Measurements from ENCODE around the gene TCL1B.
A peak's percentile ranks its signal among the peaks of the same experiment; 100 is the strongest.
"Not testable (repeated sequence)": the region's sequence is repeated elsewhere in the genome, so short reads cannot be mapped to it uniquely, and the experiment has no call there.

Gene TCL1B

DNA sequence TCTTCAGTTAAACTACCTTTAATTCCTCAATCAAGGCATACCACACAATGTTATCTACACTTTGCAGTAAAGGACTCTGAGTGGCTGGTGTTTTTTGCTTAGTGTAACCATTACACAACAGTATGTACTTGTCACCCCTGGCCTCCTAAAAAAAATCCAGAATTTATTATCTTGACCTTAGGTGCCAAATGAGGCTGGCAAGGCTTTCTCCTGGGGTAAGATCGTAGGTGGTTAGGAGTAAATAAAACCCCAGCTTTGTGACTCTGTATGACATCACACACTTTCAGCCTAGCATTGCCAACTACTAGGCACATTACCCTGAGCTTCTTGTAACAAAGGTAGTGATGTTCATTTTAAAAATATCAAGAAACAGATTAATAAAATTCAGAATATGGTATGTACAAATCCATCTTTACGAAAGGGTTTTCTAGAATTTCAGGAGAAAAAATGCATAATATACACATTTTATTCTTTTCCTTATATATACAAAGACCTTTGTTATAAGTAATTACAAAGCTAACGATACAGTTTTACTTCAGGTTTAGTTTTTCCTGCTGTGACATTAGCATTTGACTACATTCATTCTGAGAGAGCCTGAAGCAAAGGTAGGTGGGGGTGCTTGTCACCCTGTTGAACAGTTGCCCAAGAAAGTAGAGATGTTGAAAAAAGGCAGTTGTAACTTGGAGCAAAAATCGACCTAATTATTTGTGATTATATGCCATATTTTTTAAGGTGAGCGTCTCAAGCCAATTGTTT is 14.2 kb downstream of the TCL1B start:
- no peak for DNase-seq

GRCh38 chr14:95701846-95702221 is 15.6 kb downstream of the TCL1B start:
- DNase-seq: no peak

DNA sequence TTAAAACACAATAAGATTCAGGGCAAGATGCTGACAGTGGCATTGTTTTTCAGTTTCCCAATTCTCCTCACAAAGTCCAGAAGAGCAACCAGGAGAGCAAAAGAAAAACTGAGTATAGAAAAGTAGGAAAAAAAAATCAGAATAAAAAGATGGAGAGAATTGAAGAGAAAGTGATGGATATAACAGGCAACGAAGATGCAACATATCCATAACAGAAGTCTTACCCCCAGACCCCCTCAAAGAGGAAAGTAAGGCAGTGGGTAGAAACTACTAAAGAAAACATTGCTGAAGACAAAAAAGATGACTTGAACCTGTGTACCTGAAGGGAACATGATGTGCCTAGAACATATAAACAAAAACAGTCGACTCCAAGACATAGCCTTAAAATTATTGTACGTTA is 17.1 kb downstream of the TCL1B start:
- no peak for DNase-seq

GRCh38 chr14:95703805-95704204 is 17.6 kb downstream of the TCL1B start:
- DNase-seq: no peak

DNA sequence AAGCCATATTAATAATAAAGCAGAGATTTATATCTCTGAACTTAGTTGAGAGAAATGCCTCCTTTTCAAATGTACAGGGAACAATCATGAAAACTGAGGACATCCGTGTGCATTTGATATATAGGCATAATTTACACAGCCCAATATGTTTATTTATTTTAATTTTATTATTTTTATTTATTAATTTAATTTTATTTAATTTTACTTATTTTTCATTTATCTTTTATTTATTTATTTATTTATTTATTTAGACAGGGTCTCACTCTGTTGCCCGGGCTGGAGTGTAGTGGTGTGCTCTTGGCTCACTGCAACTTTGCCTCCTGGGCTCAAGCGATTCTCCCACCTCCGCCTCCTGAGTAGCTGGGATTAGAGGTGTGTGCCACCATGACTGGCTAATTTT is 19.3 kb downstream of the TCL1B start:
- DNase-seq: no peak

- DNase-seq: no peak
Measured at GRCh38 chr14:95707327-95707726, 21.1 kb downstream of the TCL1B start.

DNA sequence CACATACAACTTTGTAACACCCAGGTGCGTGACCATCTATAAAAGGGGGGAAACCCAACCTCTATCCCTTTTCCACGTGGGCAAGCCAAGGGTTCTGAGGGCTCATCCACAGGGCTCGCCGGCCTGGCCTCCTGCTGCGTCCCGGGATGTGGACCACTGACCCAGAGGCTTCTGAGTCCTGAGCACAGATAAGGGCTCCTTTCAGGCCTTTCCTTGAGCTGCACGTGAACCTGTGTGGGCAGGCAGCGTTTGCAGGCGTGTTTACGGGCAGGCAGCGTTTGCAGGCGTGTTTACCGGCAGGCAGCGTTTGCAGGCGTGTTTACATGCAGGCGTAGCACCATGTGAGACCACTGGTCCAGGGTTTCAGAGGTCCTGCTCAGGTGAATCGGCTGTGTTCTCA is 23.9 kb downstream of the TCL1B start:
- no peak for DNase-seq

DNA sequence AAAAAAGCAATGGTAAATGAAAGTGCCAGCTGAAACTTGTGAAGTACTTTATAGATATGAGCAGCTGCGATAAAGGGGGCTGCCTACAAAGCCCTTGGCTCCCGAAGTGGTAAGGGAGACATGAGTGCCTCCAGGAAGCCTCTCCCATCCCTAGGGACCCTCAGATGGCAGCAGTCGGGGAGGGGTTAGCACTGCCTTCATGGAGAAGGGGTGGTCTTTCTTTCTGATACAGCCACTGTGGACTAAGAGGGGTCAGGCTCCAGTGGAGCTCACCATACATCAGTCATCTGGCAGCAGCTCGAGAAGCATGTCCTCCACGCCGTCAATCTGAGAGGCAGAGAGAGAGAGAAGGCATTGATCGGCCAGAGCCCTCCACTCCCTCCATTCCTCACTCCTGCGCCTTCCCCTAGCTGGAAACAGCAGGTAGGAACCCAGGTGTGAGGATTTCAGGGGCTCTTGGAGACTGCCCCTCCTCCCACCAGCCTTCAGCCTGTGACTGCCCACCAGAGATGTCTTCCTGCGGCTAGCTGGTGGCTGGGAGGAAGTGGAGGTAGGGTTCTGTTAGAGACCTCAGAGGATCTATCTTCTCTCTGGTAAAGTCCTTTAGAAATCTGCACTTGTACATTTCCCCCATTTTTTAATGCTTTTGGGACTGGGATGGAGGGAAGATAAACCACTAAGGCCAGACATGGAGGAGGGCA is 25.4 kb downstream of the TCL1B start:
- no peak for DNase-seq

DNA sequence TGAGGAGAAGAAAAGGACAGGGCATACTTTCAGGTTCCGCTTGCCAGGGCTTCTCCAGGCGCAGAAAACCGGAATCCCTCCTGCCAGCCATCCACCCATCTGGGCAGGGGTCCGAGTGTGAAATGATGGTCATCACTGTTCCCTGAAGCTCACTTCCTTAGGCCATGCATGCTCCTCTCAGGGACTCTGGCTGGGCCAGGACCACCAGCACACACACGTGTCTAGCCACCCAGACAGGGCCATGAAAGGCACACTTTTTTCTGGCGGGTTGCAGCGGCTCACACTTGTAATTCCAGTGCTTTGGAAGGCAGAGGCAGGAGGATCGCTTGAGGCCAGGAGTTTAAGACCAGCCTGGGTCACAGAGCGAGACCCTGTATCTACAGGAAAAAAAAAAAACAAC is 26.2 kb downstream of the TCL1B start:
- DNase-seq: no peak

- DNase-seq: peak in 1 of 56 donors; percentile 2
Measured at GRCh38 chr14:95713596-95714371, 27.6 kb downstream of the TCL1B start, which contains the start of gene TCL1A. TSS of gene TCL1A (minus strand) at chr14:95714125. CDS start at chr14:95714066, 59 bp downstream.

DNA sequence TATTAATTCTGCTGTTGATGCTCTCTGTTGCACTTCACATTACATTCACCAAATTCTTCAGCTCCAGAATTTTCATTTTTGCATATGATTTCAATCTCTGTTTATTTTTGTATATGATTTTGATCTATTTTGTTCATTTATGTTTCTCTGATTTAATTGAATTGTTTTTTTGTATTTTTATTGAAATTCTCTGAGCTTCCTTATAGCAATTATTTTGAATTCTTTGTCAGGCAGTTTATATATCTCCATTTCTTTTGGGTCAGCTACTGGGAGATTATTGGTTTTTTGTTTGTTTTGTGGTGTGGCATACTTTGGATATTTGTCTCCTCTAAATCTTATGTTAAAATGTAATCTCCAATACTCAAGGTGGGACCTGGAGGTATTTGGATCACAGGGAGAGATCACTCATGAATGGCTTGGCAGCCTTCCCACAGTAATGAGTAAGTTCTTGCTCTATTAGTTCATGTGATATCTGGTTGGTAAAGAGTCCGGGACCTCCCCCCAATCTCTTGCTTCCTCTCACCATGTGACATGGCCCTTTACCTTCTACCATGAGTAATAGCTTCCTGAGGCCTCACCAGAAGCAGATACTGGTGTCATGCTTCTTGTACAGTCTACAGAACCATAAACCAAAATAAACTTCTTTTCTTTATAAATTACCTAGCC is 36.4 kb downstream of the TCL1B start:
- DNase-seq: no peak

DNA sequence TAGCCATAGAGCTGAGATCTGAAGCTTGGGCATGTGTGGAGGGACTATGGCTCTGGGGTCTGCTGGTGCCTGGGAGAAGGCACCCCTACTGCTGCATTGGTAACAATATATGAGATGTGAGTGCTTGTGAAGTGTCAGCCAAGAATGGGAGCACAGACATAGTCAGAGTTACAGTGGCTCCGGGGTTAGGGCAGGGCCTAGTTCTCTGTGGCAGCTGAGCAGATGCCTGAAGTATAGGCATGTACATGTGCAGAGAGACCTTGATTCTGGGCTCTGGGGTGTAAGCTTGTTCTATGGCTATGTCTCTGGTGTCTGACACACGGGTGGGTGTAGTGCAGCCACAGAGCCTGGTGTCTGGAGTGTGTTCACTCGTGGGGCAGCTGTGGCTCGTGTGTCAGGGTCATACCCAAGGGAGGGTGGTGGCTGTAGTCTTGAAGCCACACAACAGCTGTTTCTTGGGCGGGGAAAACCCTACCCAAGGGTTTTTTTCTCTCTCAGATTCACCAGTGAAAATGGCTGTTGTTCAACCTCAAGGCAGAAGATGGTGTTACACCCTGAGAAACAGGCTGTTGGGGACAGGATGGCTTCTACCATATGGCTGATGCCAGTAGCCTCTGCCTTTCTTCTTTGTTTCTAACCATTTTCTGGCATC is 39.6 kb downstream of the TCL1B start:
- DNase-seq: no peak

DNA sequence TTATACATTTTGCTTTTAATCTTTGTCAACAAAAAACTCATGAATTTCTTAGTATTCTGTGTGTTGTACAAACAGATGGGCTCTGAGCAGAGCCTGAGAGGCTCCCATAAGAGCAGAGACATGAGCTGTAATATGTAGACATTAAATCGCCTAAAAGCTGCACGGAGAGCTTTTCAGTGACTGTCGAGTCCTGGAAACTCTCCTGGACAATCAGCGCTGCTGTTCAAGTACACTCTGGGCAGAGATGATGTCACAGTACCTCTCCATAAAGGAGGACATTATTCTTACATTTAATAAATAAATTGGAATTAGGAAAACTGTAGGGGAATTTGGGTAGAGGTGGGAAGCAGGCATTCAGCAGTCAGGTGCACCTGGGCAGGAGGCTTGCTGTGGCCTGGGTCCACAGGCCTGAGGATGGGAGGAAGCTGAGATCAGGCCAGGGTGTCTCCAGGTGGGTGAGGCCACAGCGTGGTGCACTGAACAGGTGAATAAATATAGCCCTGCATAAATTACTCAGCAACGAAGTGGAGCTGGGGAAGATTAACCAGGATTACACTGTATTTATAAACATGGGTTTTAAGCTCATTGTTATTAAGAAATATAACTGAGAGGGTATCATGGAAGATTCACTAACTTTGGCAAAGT is 41.0 kb downstream of the TCL1B start:
- no peak for DNase-seq

- not testable (repeated sequence) for DNase-seq
Measured at GRCh38 chr14:95729402-95730028, 43.3 kb downstream of the TCL1B start.

- no peak for DNase-seq
Measured at GRCh38 chr14:95730126-95730525, 43.9 kb downstream of the TCL1B start.

GRCh38 chr14:95733212-95733611 is 47.0 kb downstream of the TCL1B start:
- no peak for DNase-seq

DNA sequence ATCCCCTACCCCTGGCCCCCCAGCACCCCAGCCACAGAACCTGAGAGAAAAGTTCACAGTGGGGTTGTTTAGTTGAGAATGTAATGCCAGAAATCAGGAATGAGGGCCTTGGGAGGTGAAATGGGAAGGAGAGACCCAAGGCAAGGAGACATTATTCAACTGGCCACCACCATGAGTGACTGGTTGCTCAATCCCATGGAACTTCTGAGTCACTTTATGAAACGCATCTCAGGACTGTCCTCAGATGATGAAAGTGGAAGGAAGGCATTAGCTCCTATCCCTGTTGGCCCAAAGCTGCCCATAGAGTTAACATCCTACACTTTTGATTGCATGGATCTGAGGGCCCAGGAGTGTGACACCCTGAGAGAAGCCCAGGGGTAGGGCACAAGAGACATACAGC is 53.1 kb downstream of the TCL1B start:
- no peak for DNase-seq

DNA sequence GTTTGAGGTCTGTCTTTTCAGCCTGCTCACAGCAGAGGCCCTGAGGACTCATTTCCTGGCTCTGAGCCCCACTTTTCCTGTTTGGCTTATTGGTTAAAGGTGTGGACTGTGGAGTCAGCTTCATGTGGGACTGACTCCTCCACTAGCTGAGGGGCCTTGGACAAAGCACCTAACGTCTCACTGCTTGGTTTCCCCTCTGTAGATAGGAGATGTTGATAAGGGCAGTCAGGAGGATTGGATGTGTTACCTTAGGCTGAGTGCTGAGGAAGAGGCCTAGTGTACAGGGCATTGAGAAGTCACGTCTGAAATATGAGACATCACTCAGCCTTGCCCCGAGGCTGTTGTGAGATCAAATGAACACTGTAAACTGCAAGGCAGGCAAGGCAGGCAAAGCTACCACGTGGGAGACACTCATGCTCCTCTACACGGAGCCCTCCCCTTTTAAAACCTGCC is 54.8 kb downstream of the TCL1B start:
- no peak for DNase-seq

DNA sequence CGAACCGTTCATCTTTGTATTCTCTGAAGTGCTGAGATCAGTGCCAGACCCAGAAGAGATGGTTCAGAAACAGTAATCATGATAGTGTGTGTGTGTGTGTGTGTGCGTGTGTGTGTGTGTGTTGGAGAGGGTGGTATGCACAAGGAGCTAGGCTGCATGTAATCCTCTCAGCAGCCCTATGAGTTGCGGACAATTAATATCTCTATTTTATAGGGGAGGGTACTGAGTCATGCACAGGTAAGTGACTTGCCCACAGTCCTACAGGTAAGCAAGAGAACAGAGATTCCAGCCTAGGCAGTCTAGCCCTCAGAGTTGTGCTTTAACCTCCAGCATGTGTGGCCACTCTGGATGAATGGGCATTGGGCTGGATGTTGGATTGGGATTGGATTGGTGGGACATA is 55.6 kb downstream of the TCL1B start:
- no peak for DNase-seq

Data from amygdala (tissue), 56 donors.